ENCODE measurements around the gene ATP2A3.
A peak's percentile ranks its signal among the peaks of the same experiment; 100 is the strongest.

Gene ATP2A3

GRCh38 chr17:3968886-3969524 is 4.8 kb upstream of the ATP2A3 start:
- TF ChIP-seq CTCF (IDR thresholded peaks at IDR 0.05), result no peak
- Mint-ChIP-seq H3K9me3 (no peaks in the 10 kb centered on the region), H3K4me3 (no peak overlapping the region), H3K27ac (no peak overlapping the region), H3K27me3 (ENCODE audit: low read depth, poor library complexity) (peaks cover 76% of the 10 kb centered on the region), H3K36me3 (ENCODE audit: low read depth) (no peaks in the 10 kb centered on the region), H3K4me1 (peaks cover 15% of the 10 kb centered on the region)
- no peak for DNase-seq

GRCh38 chr17:3968015-3968414 is 3.8 kb upstream of the ATP2A3 start:
- Mint-ChIP-seq H3K9me3 (no peaks in the 10 kb centered on the region), H3K4me3 (no peak overlapping the region), H3K27ac (no peak overlapping the region), H3K4me1 (peaks cover 15% of the 10 kb centered on the region), H3K27me3 (ENCODE audit: low read depth, poor library complexity) (peaks cover 82% of the 10 kb centered on the region), H3K36me3 (ENCODE audit: low read depth) (no peaks in the 10 kb centered on the region)
- DNase-seq, result no peak
- TF ChIP-seq CTCF (IDR thresholded peaks at IDR 0.05), result no peak

- no peak for TF ChIP-seq CTCF (IDR thresholded peaks at IDR 0.05)
- no peaks in the 10 kb centered on the region for H3K36me3 Mint-ChIP-seq (ENCODE audit: low read depth)
- H3K9me3 Mint-ChIP-seq, result no peaks in the 10 kb centered on the region
- DNase-seq, result no peak
- no peak overlapping the region for H3K27ac Mint-ChIP-seq
- H3K4me3 Mint-ChIP-seq, result no peak overlapping the region
- peaks cover 15% of the 10 kb centered on the region for H3K4me1 Mint-ChIP-seq
- H3K27me3 Mint-ChIP-seq (ENCODE audit: low read depth, poor library complexity), result peaks cover 82% of the 10 kb centered on the region
Measured at GRCh38 chr17:3966720-3967363, 2.6 kb upstream of the ATP2A3 start.

- TF ChIP-seq CTCF (IDR thresholded peaks at IDR 0.05), result no peak
- no peaks in the 10 kb centered on the region for H3K9me3 Mint-ChIP-seq
- peaks cover 91% of the 10 kb centered on the region for H3K27me3 Mint-ChIP-seq (ENCODE audit: low read depth, poor library complexity)
- DNase-seq, result peak; percentile 58
- H3K36me3 Mint-ChIP-seq (ENCODE audit: low read depth), result no peaks in the 10 kb centered on the region
- peaks cover 21% of the 10 kb centered on the region for H3K4me1 Mint-ChIP-seq
- H3K27ac Mint-ChIP-seq, result no peak overlapping the region
- H3K4me3 Mint-ChIP-seq, result peak overlapping the region; percentile 73
Measured at GRCh38 chr17:3965118-3965800, 1.0 kb upstream of the ATP2A3 start.

GRCh38 chr17:3963237-3964201 is 718 bp downstream of the ATP2A3 start:
- no peak for TF ChIP-seq CTCF (IDR thresholded peaks at IDR 0.05)
- Mint-ChIP-seq H3K4me3 (no peak overlapping the region), H3K27me3 (ENCODE audit: low read depth, poor library complexity) (peaks cover 84% of the 10 kb centered on the region), H3K36me3 (ENCODE audit: low read depth) (no peaks in the 10 kb centered on the region), H3K9me3 (no peaks in the 10 kb centered on the region), H3K4me1 (peaks cover 29% of the 10 kb centered on the region), H3K27ac (no peak overlapping the region)
- DNase-seq, result no peak
